K562 (cell line): ENCODE data around the gene GRIA1. TPM values are rescaled to one million over a fixed set of nuclear protein-coding genes. Genes with fewer than 3 reads are reported as not detected.

Experiments used
- ATAC-seq: fragments of 200-7000 bp; cut with Tn5 transposase; 3 replicates; pipeline ENCODE4 v1.9.1; 2020; ENCODE audit warnings: moderate library complexity
- BruUV-seq: library from RNA; stranded (reverse); fragments of 400-500 nt; replicated peaks from 2 replicates; lab custom pipeline; 2021; lab: Mats Ljungman, UMichigan
- CTCF ChIA-PET: fragments of 300-600 bp; formaldehyde crosslinking; extraction: SDS; loops from one replicate; lab custom pipeline; 2021; ENCODE audit warnings: low intra/inter-chr PET ratio; lab: Yijun Ruan, JAX
- POLR2A ChIA-PET: fragments of 300-600, 350-650 bp; sonication (Branson Sonifier 250); formaldehyde crosslinking; extraction: SDS; loops from one replicate; lab custom pipeline; 2021; ENCODE audit warnings: antibody characterized with exemption, inconsistent platforms; lab: Yijun Ruan, JAX
- DNase-seq, 4 experiments: peaks; one replicate each; pipeline versions ENCODE4 v3.0.0 to v3.0.0-alpha.2; 2011 to 2018; ENCODE audit warnings: low spot score in 3 of 4, mixed read lengths in 3 of 4; ENCODE audit errors: extremely low read depth in 1 of 4
- FAIRE-seq: peaks from 2 replicates; lab custom pipeline; 2011; peaks lifted over from hg19 to GRCh38; lab: Jason Lieb, UNC
- H2AFZ ChIP-seq: 2 replicates; pipeline ENCODE4 v1.6.0; 2011; ENCODE audit warnings: low read depth, low read length, control low read depth, inconsistent platforms
- H3K27ac ChIP-seq: fragments of 200-600 bp; 3 replicates; pipeline ENCODE4 v1.8.0; 2011; ENCODE audit warnings: low read depth, mild to moderate bottlenecking, control low read depth, inconsistent platforms, low read length, moderate library complexity, mixed read lengths; ENCODE audit errors: extremely low read depth
- H3K27me3 ChIP-seq, 2 experiments: fragments of 300-600 bp in 1 of 2; 2 replicates in 1 of 2; 3 replicates in 1 of 2; pipeline versions ENCODE4 v1.6.0 to v1.8.0; 2011; ENCODE audit warnings: inconsistent platforms in 2 of 2, low read length in 2 of 2, mild to moderate bottlenecking in 1 of 2, mixed read lengths in 1 of 2, moderate library complexity in 1 of 2; ENCODE audit not compliant: control insufficient read depth in 2 of 2, insufficient read depth in 2 of 2
- H3K36me3 ChIP-seq: fragments of 300-600 bp; 3 replicates; pipeline ENCODE4 v1.8.0; 2011; ENCODE audit warnings: mild to moderate bottlenecking, low read length, inconsistent platforms; ENCODE audit not compliant: control insufficient read depth, insufficient read depth
- H3K4me1 ChIP-seq, 2 experiments: fragments of 200-600 bp in 1 of 2; replicated peaks in 1 of 2; 2 replicates in 1 of 2; 3 replicates in 1 of 2; pipeline versions ENCODE4 v1.5.1 to v1.8.0; 2011; ENCODE audit warnings: inconsistent platforms in 2 of 2, low read length in 2 of 2, mild to moderate bottlenecking in 1 of 2, mixed read lengths in 1 of 2, moderate library complexity in 1 of 2; ENCODE audit not compliant: control insufficient read depth in 2 of 2, insufficient read depth in 2 of 2
- H3K4me2 ChIP-seq: 2 replicates; pipeline ENCODE4 v1.6.1; 2011; ENCODE audit warnings: low read length, control low read depth, inconsistent platforms, mixed read lengths; ENCODE audit not compliant: insufficient read depth
- H3K4me3 ChIP-seq: fragments of 200-600 bp; sonication (generic), shearing (Covaris generic); 2 replicates; pipeline ENCODE4 v1.5.1; 2016; ENCODE audit warnings: control low read depth, inconsistent platforms
- H3K79me2 ChIP-seq: fragments of 200-600 bp; 3 replicates; pipeline ENCODE4 v1.8.0; 2011; ENCODE audit warnings: low read length, inconsistent platforms; ENCODE audit not compliant: control insufficient read depth, insufficient read depth
- H3K9ac ChIP-seq, 2 experiments: 2 replicates each; pipeline versions ENCODE4 v1.6.0 to v1.6.1; 2011; ENCODE audit warnings: low read depth in 2 of 2, low read length in 2 of 2, control low read depth in 1 of 2, inconsistent platforms in 1 of 2, mild to moderate bottlenecking in 1 of 2, mixed read lengths in 1 of 2; ENCODE audit not compliant: insufficient read depth in 1 of 2
- H3K9me1 ChIP-seq: one replicate; pipeline ENCODE4 v1.6.0; 2011; ENCODE audit warnings: inconsistent platforms, mild to moderate bottlenecking, low read length, moderate library complexity; ENCODE audit not compliant: control insufficient read depth, insufficient read depth
- H3K9me3 ChIP-seq: replicated peaks from 2 replicates; pipeline ENCODE4 v1.5.1; 2011; ENCODE audit warnings: low read depth, low read length, inconsistent platforms; ENCODE audit not compliant: control insufficient read depth, insufficient read depth
- H4K20me1 ChIP-seq: replicated peaks from 2 replicates; pipeline ENCODE4 v1.6.1; 2011; ENCODE audit warnings: low read length, inconsistent platforms, mixed read lengths; ENCODE audit not compliant: control insufficient read depth, insufficient read depth
- ARID2 ChIP-seq: fragments of 450-650 bp; IDR thresholded peaks from 2 replicates; pipeline ENCODE4 v1.6.1; 2017; ENCODE audit warnings: antibody characterized with exemption, mild to moderate bottlenecking
- ASH1L ChIP-seq: fragments of 450-650 bp; IDR thresholded peaks from 2 replicates; pipeline ENCODE4 v1.6.1; 2018; ENCODE audit warnings: borderline replicate concordance, mild to moderate bottlenecking, low read depth; ENCODE audit not compliant: partially characterized antibody
- CBX2 ChIP-seq: fragments of 200-600 bp; sonication (generic); IDR thresholded peaks from one replicate; pipeline ENCODE4 v1.6.1; 2012; ENCODE audit warnings: mild to moderate bottlenecking, low read length, inconsistent platforms; ENCODE audit not compliant: insufficient read depth, poor library complexity, severe bottlenecking
- GATAD2A ChIP-seq: fragments of 450-650 bp; IDR thresholded peaks from 2 replicates; pipeline ENCODE4 v1.6.1; 2017
- HDAC6 ChIP-seq: IDR thresholded peaks from 2 replicates; pipeline ENCODE4 v1.6.1; 2012; ENCODE audit warnings: low read depth, mild to moderate bottlenecking, control low read depth, inconsistent platforms, low read length, moderate library complexity
- KDM1A ChIP-seq, 2 experiments: fragments of 450-650 bp; IDR thresholded peaks; 2 replicates each; pipeline ENCODE4 v1.6.1; 2016; ENCODE audit warnings: mild to moderate bottlenecking in 2 of 2
- NEUROD1 ChIP-seq: fragments of 150-350 bp; IDR thresholded peaks from 2 replicates; pipeline ENCODE4 v1.6.1; 2014; ENCODE audit warnings: borderline replicate concordance, low read length, low read depth; ENCODE audit not compliant: partially characterized antibody
- PHB2 ChIP-seq: fragments of 450-650 bp; IDR thresholded peaks from 2 replicates; pipeline ENCODE4 v1.6.1; 2017; ENCODE audit warnings: low read depth
- PRMT5 ChIP-seq: sonication (generic); formaldehyde crosslinking; IDR thresholded peaks from 2 replicates; pipeline ENCODE4 v1.5.0; 2020; ENCODE audit warnings: missing genetic modification reagents
- SAP30 ChIP-seq: fragments of 200-600 bp; sonication (generic); IDR thresholded peaks from 2 replicates; pipeline ENCODE4 v1.6.1; 2012; ENCODE audit warnings: borderline replicate concordance, low read depth, mild to moderate bottlenecking, moderate library complexity, low read length, control low read depth, inconsistent platforms; ENCODE audit not compliant: insufficient read depth, poor library complexity, severe bottlenecking
- SRSF1 ChIP-seq: fragments of 200-400 bp; formaldehyde crosslinking; IDR thresholded peaks from 2 replicates; pipeline ENCODE4 v1.6.1; 2017; ENCODE audit warnings: mild to moderate bottlenecking, low read depth, low read length, moderate library complexity
- ZNF212 ChIP-seq: fragments of 450-650 bp; formaldehyde crosslinking; IDR thresholded peaks from 2 replicates; pipeline ENCODE4 v1.4.0; 2020; ENCODE audit warnings: mild to moderate bottlenecking
- ZNF79 ChIP-seq: fragments of 250-450 bp; sonication (Bioruptor Pico); IDR thresholded peaks from 2 replicates; pipeline ENCODE4 v1.4.0; 2020; ENCODE audit warnings: low read depth, mild to moderate bottlenecking, moderate library complexity
- in situ Hi-C: fragments of 300-500 bp; cut with MboI; formaldehyde crosslinking; loops from 4 replicates; pipeline ENCODE4 v1.15.0; 2018; ENCODE audit warnings: inconsistent platforms, mixed read lengths
- intact Hi-C: fragments of 100-400 bp; cut with micrococcal nuclease; formaldehyde crosslinking; loops from 2 replicates; pipeline ENCODE4 v1.14.2; 2022
- polyA plus RNA-seq, 8 experiments: library from polyadenylated mRNA; depleted of rRNA in 4 of 8; stranded (reverse) in 5 of 8; unstranded in 3 of 8; fragments of >200 nt; fragmentation: Nextera tagmentation in 2 of 8; fragmentation: Illumina TruSeq in 1 of 8; extraction: Ambion mirVana in 2 of 8; extraction: Trizol in 1 of 8; gene quantifications; 2 replicates each; pipeline versions ENCODE4 v1.2.1 to v1.2.3, GENCODE V29; 2011 to 2014; ENCODE audit warnings: inconsistent platforms in 1 of 8, missing spikeins in 1 of 8
- total RNA-seq, 7 experiments: library from RNA; depleted of rRNA in 6 of 7; stranded (reverse); fragments of >200 nt in 6 of 7; fragmentation: Illumina TruSeq in 2 of 7; extraction: Trizol in 2 of 7; gene quantifications; 2 replicates each; pipeline versions ENCODE4 v1.2.1 to v1.2.3, GENCODE V29; 2011 to 2021; ENCODE audit warnings: low replicate concordance in 1 of 7
- TF ChIP-seq, protein P1 (sequence below): sonication (generic); formaldehyde crosslinking; IDR thresholded peaks from 2 replicates; pipeline ENCODE4 v1.8.1; 2022; ENCODE audit warnings: missing genetic modification reagents
- TF ChIP-seq, protein P2 (sequence below): fragments of 250-450 bp; sonication (Bioruptor Pico); IDR thresholded peaks from 2 replicates; pipeline ENCODE4 v1.4.0; 2020; ENCODE audit warnings: mild to moderate bottlenecking, moderate library complexity, borderline replicate concordance
- TF ChIP-seq, protein P3 (sequence below): fragments of 200-800 bp; sonication (Bioruptor generic); IDR thresholded peaks from 2 replicates; pipeline ENCODE4 v1.6.1; 2017; ENCODE audit warnings: missing genetic modification characterization, missing compliant biosample characterization
- TF ChIP-seq, protein P4 (sequence below), 2 experiments: fragments of 450-650 bp in 1 of 2; sonication (generic) in 1 of 2; formaldehyde crosslinking; conservative IDR thresholded peaks; 2 replicates each; pipeline versions ENCODE4 v1.4.0 to v1.8.1; 2020 to 2022; ENCODE audit warnings: mild to moderate bottlenecking in 1 of 2, missing genetic modification reagents in 1 of 2

GRIA1 gene
- total and polyA plus RNA-seq, 9 of the 15 experiments (the other 6 are each of a cell fraction or from before 2014, with no cell fraction given): not detected

DNA sequence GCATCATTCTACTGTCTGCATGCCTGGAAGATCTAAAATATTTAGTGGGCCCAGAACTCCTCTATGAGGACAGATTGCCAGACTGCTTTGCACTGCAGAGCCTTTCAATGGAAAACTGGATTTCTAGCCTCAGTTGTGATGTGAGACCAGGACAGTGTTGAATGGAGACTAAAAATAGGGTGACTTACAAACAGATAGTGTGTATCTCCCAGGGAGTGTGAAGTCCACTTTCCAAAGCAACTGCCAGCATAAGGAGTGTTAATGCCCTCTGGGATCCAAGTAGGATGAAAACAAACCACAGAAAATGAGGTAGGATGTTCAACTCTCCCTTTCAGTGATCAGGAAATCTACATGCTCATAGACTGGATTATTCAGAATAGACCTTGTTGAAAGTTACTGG, 119.5 kb downstream of the GRIA1 start:
- Histone ChIP-seq H3K9ac (no peak overlapping the region), H3K9me3 (no peaks in the 10 kb centered on the region), H3K27ac (no peak overlapping the region), H3K4me2 (no peak overlapping the region), H3K4me1 (no peaks in the 10 kb centered on the region), H3K4me3 (no peak overlapping the region), H3K36me3 (no peaks in the 10 kb centered on the region), H3K9me1 (no peaks in the 10 kb centered on the region), H3K27me3 (no peaks in the 10 kb centered on the region), H2AFZ (no peak overlapping the region), H3K79me2 (no peaks in the 10 kb centered on the region)
- POLR2A ChIA-PET: no interaction called here
- CTCF ChIA-PET: no interaction called here
- DNase-seq: no peak
- no peak for ATAC-seq
- BruUV-seq: no TSS peak
- intact Hi-C loops (no loop called here), in situ Hi-C loops (no loop called here)
- FAIRE-seq: no peak
- TF ChIP-seq HDAC6 (no peak), NEUROD1 (no peak), CBX2 (no peak), PHB2 (no peak), SAP30 (no peak), ZNF79 (CRISPR knock-in tag) (no peak), ARID2 (no peak), ZNF212 (CRISPR knock-in tag) (no peak), PRMT5 (no peak), KDM1A (IDR thresholded peaks at IDR 0.05) (no peak), SRSF1 (no peak), ASH1L (no peak), GATAD2A (no peak)
- TF ChIP-seq, protein P1, sequence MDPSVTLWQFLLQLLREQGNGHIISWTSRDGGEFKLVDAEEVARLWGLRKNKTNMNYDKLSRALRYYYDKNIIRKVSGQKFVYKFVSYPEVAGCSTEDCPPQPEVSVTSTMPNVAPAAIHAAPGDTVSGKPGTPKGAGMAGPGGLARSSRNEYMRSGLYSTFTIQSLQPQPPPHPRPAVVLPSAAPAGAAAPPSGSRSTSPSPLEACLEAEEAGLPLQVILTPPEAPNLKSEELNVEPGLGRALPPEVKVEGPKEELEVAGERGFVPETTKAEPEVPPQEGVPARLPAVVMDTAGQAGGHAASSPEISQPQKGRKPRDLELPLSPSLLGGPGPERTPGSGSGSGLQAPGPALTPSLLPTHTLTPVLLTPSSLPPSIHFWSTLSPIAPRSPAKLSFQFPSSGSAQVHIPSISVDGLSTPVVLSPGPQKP (CRISPR knock-in tag): no peak
- TF ChIP-seq, protein P2, sequence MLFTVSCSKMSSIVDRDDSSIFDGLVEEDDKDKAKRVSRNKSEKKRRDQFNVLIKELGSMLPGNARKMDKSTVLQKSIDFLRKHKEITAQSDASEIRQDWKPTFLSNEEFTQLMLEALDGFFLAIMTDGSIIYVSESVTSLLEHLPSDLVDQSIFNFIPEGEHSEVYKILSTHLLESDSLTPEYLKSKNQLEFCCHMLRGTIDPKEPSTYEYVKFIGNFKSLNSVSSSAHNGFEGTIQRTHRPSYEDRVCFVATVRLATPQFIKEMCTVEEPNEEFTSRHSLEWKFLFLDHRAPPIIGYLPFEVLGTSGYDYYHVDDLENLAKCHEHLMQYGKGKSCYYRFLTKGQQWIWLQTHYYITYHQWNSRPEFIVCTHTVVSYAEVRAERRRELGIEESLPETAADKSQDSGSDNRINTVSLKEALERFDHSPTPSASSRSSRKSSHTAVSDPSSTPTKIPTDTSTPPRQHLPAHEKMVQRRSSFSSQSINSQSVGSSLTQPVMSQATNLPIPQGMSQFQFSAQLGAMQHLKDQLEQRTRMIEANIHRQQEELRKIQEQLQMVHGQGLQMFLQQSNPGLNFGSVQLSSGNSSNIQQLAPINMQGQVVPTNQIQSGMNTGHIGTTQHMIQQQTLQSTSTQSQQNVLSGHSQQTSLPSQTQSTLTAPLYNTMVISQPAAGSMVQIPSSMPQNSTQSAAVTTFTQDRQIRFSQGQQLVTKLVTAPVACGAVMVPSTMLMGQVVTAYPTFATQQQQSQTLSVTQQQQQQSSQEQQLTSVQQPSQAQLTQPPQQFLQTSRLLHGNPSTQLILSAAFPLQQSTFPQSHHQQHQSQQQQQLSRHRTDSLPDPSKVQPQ (CRISPR knock-in tag): no peak
- TF ChIP-seq, protein P3, sequence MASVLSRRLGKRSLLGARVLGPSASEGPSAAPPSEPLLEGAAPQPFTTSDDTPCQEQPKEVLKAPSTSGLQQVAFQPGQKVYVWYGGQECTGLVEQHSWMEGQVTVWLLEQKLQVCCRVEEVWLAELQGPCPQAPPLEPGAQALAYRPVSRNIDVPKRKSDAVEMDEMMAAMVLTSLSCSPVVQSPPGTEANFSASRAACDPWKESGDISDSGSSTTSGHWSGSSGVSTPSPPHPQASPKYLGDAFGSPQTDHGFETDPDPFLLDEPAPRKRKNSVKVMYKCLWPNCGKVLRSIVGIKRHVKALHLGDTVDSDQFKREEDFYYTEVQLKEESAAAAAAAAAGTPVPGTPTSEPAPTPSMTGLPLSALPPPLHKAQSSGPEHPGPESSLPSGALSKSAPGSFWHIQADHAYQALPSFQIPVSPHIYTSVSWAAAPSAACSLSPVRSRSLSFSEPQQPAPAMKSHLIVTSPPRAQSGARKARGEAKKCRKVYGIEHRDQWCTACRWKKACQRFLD (CRISPR knock-in tag): no peak
- TF ChIP-seq, protein P4, sequence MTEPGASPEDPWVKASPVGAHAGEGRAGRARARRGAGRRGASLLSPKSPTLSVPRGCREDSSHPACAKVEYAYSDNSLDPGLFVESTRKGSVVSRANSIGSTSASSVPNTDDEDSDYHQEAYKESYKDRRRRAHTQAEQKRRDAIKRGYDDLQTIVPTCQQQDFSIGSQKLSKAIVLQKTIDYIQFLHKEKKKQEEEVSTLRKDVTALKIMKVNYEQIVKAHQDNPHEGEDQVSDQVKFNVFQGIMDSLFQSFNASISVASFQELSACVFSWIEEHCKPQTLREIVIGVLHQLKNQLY (CRISPR knock-in tag; conservative IDR thresholded peaks at IDR 0.05): no peak
- TF ChIP-seq, all 486 proteins: peak for 0
- no peaks in the 10 kb centered on the region for H4K20me1 ChIP-seq
